ENCODE data around the gene ATP8B1. TPM values are rescaled to one million over a fixed set of nuclear protein-coding genes. Genes with fewer than 3 reads are reported as not detected.
"Not testable (repeated sequence)": the region's sequence is repeated elsewhere in the genome, so short reads cannot be mapped to it uniquely, and the experiment has no call there.

Gene ATP8B1
- total RNA-seq, 4 donors from 2014 or later, result 17.4 to 26.2 (median 23.4) TPM

- no peak overlapping the region for H3K4me3 ChIP-seq
- H3K9me3 ChIP-seq, result no peaks in the 10 kb centered on the region
- TF ChIP-seq EP300 (IDR thresholded peaks at IDR 0.05), result no peak
- TF ChIP-seq POLR2A (IDR thresholded peaks at IDR 0.05), result no peak
- no peak for TF ChIP-seq POLR2AphosphoS5 (IDR thresholded peaks at IDR 0.05)
- TF ChIP-seq, protein P1, sequence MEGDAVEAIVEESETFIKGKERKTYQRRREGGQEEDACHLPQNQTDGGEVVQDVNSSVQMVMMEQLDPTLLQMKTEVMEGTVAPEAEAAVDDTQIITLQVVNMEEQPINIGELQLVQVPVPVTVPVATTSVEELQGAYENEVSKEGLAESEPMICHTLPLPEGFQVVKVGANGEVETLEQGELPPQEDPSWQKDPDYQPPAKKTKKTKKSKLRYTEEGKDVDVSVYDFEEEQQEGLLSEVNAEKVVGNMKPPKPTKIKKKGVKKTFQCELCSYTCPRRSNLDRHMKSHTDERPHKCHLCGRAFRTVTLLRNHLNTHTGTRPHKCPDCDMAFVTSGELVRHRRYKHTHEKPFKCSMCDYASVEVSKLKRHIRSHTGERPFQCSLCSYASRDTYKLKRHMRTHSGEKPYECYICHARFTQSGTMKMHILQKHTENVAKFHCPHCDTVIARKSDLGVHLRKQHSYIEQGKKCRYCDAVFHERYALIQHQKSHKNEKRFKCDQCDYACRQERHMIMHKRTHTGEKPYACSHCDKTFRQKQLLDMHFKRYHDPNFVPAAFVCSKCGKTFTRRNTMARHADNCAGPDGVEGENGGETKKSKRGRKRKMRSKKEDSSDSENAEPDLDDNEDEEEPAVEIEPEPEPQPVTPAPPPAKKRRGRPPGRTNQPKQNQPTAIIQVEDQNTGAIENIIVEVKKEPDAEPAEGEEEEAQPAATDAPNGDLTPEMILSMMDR (IDR thresholded peaks at IDR 0.05), result no peak
- no peaks in the 10 kb centered on the region for H3K27me3 ChIP-seq
- H3K4me1 ChIP-seq, result peaks cover 0 to 13% (median 0%) of the 10 kb centered on the region in 3 donors
- WGBS, 2 donors (ENCODE audit: low coverage in 1 of 2), result 72 to 84% methylated on average over 5 to 6 of the region's 6 CpGs
- peaks cover 0 to 25% of the 10 kb centered on the region in 2 donors for H3K36me3 ChIP-seq
- no peak for ATAC-seq
- peak overlapping the region in 3 of 4 donors; percentile 29 to 42 (median 42) for H3K27ac ChIP-seq
Measured at GRCh38 chr18:57727952-57728807, 74.9 kb downstream of the ATP8B1 start.

GRCh38 chr18:57719211-57719935 lies 83.7 kb downstream of the ATP8B1 start:
- not testable (repeated sequence) for H3K27me3 ChIP-seq, H3K4me3 ChIP-seq, ATAC-seq, H3K36me3 ChIP-seq, H3K4me1 ChIP-seq, H3K27ac ChIP-seq, H3K9me3 ChIP-seq
- WGBS, 2 donors (ENCODE audit: low coverage in 1 of 2), result 85 to 87% methylated on average over 3 to 12 of the region's 31 CpGs

- peaks cover 0 to 38% (median 13%) of the 10 kb centered on the region in 3 donors for H3K4me1 ChIP-seq
- TF ChIP-seq POLR2AphosphoS5 (IDR thresholded peaks at IDR 0.05), result no peak
- TF ChIP-seq EP300 (IDR thresholded peaks at IDR 0.05), result no peak
- TF ChIP-seq, protein P1 (IDR thresholded peaks at IDR 0.05), result no peak
- TF ChIP-seq POLR2A (IDR thresholded peaks at IDR 0.05), result no peak
- no peaks in the 10 kb centered on the region for H3K9me3 ChIP-seq
- H3K4me3 ChIP-seq, result no peak overlapping the region
- no peaks in the 10 kb centered on the region for H3K36me3 ChIP-seq
- H3K27me3 ChIP-seq, result no peaks in the 10 kb centered on the region
- ATAC-seq, result no peak
- H3K27ac ChIP-seq, result no peak overlapping the region
- 80 to 83% methylated on average over 2 to 3 of the region's 3 CpGs for WGBS, 2 donors (ENCODE audit: low coverage in 1 of 2)
Measured at GRCh38 chr18:57716549-57716948, 86.6 kb downstream of the ATP8B1 start.

- Histone ChIP-seq H3K27me3 (no peaks in the 10 kb centered on the region), H3K4me1 (peaks cover 0 to 46% (median 13%) of the 10 kb centered on the region in 3 donors), H3K9me3 (no peaks in the 10 kb centered on the region), H3K27ac (peak overlapping the region in 1 of 4 donors; percentile 12), H3K36me3 (no peaks in the 10 kb centered on the region), H3K4me3 (no peak overlapping the region)
- ATAC-seq, result no peak
- WGBS, 2 donors (ENCODE audit: low coverage in 1 of 2), result 38 to 44% methylated on average over 1 of the region's 1 CpG
- no peak for TF ChIP-seq EP300 (IDR thresholded peaks at IDR 0.05)
- TF ChIP-seq POLR2AphosphoS5 (IDR thresholded peaks at IDR 0.05), result no peak
- no peak for TF ChIP-seq POLR2A (IDR thresholded peaks at IDR 0.05)
- TF ChIP-seq, protein P1 (IDR thresholded peaks at IDR 0.05), result no peak
Measured at GRCh38 chr18:57715671-57716070, 87.4 kb downstream of the ATP8B1 start.

GRCh38 chr18:57715073-57715472 lies 88.0 kb downstream of the ATP8B1 start:
- Histone ChIP-seq H3K4me1 (peaks cover 0 to 52% (median 14%) of the 10 kb centered on the region in 3 donors), H3K36me3 (no peaks in the 10 kb centered on the region), H3K4me3 (no peak overlapping the region), H3K9me3 (no peaks in the 10 kb centered on the region), H3K27me3 (no peaks in the 10 kb centered on the region), H3K27ac (no peak overlapping the region)
- ATAC-seq, result no peak
- 95 to 100% methylated on average over 2 of the region's 2 CpGs for WGBS, 2 donors (ENCODE audit: low coverage in 1 of 2)
- TF ChIP-seq POLR2AphosphoS5 (IDR thresholded peaks at IDR 0.05), result no peak
- TF ChIP-seq EP300 (IDR thresholded peaks at IDR 0.05), result no peak
- TF ChIP-seq POLR2A (IDR thresholded peaks at IDR 0.05), result no peak
- TF ChIP-seq, protein P1 (IDR thresholded peaks at IDR 0.05), result no peak
